IMR-90 (cell line): Measurements from ENCODE around the gene IKZF3. TPM values are rescaled to one million over a fixed set of nuclear protein-coding genes. Genes with fewer than 3 reads are reported as not detected.

Source experiments
- ATAC-seq: fragments of 200-7000 bp; cut with Tn5 transposase; 2 replicates; pipeline ENCODE4 v1.9.1; 2020; ENCODE audit warnings: low read depth, mild to moderate bottlenecking, moderate library complexity
- BruUV-seq: library from RNA; stranded (reverse); fragments of 400-500 nt; replicated peaks from 2 replicates; lab custom pipeline; 2021; lab: Mats Ljungman, UMichigan
- CTCF ChIA-PET: fragments of 300-600 bp; formaldehyde crosslinking; extraction: SDS; loops from one replicate; lab custom pipeline; 2021; ENCODE audit warnings: antibody characterized with exemption; lab: Yijun Ruan, JAX
- POLR2A ChIA-PET: fragments of 300-600 bp; sonication (Branson Sonifier 250); formaldehyde crosslinking; loops from one replicate; lab custom pipeline; 2022; ENCODE audit warnings: antibody characterized with exemption; ENCODE audit not compliant: unreplicated experiment; lab: Charles Lee
- DNase-seq: peaks from one replicate; pipeline ENCODE4 v3.0.0; 2013
- H2AFZ ChIP-seq: replicated peaks from 2 replicates; pipeline ENCODE3; 2013; ENCODE audit warnings: low read length, mild to moderate bottlenecking; ENCODE audit not compliant: poor library complexity
- H2AK5ac ChIP-seq: 2 replicates; pipeline ENCODE4 v1.6.1; 2013; ENCODE audit warnings: low read depth, low read length, inconsistent platforms
- H2AK9ac ChIP-seq: replicated peaks from 2 replicates; pipeline ENCODE3; 2013; ENCODE audit warnings: mild to moderate bottlenecking, low read depth, low read length, moderate library complexity; ENCODE audit not compliant: poor library complexity
- H2BK120ac ChIP-seq: 2 replicates; pipeline ENCODE4 v1.6.1; 2013; ENCODE audit warnings: low read depth, low read length, inconsistent platforms
- H2BK15ac ChIP-seq: 3 replicates; pipeline ENCODE4 v1.6.1; 2013; ENCODE audit warnings: low read depth, low read length, inconsistent platforms
- H2BK20ac ChIP-seq: 2 replicates; pipeline ENCODE4 v1.6.1; 2013; ENCODE audit warnings: low read depth, mild to moderate bottlenecking, inconsistent platforms, low read length, moderate library complexity
- H2BK5ac ChIP-seq: 2 replicates; pipeline ENCODE4 v1.6.1; 2013; ENCODE audit warnings: mild to moderate bottlenecking, low read depth, low read length, inconsistent platforms; ENCODE audit not compliant: poor library complexity, severe bottlenecking
- H3K14ac ChIP-seq: replicated peaks from 2 replicates; pipeline ENCODE4 v1.6.1; 2013; ENCODE audit warnings: low read depth, low read length, inconsistent platforms
- H3K18ac ChIP-seq: 2 replicates; pipeline ENCODE4 v1.6.1; 2013; ENCODE audit warnings: low read depth, low read length, control low read depth
- H3K23ac ChIP-seq: 2 replicates; pipeline ENCODE4 v1.6.1; 2013; ENCODE audit warnings: low read depth, low read length, inconsistent platforms
- H3K27ac ChIP-seq: 2 replicates; pipeline ENCODE4 v1.5.1; 2013; ENCODE audit warnings: mild to moderate bottlenecking, control low read depth, low read length; ENCODE audit not compliant: insufficient read depth
- H3K27me3 ChIP-seq: 2 replicates; pipeline ENCODE4 v1.6.1; 2013; ENCODE audit warnings: low read length; ENCODE audit not compliant: control insufficient read depth, insufficient read depth
- H3K36me3 ChIP-seq: 2 replicates; pipeline ENCODE4 v1.6.1; 2013; ENCODE audit warnings: low read length, mixed read lengths; ENCODE audit not compliant: control insufficient read depth, insufficient read depth
- H3K4ac ChIP-seq: 2 replicates; pipeline ENCODE4 v1.6.1; 2013; ENCODE audit warnings: low read depth, low read length, inconsistent platforms
- H3K4me1 ChIP-seq: 2 replicates; pipeline ENCODE4 v1.6.1; 2013; ENCODE audit warnings: low read length, mixed read lengths; ENCODE audit not compliant: control insufficient read depth, insufficient read depth
- H3K4me2 ChIP-seq: 2 replicates; pipeline ENCODE4 v1.6.1; 2013; ENCODE audit warnings: low read depth, mild to moderate bottlenecking, control low read depth, low read length, moderate library complexity
- H3K4me3 ChIP-seq: 2 replicates; pipeline ENCODE4 v1.5.1; 2013; ENCODE audit warnings: low read depth, mild to moderate bottlenecking, control low read depth, low read length, moderate library complexity; ENCODE audit not compliant: insufficient read depth
- H3K56ac ChIP-seq: 2 replicates; pipeline ENCODE4 v1.6.1; 2013; ENCODE audit warnings: low read length, inconsistent platforms; ENCODE audit not compliant: insufficient read depth; ENCODE audit errors: extremely low read depth
- H3K79me1 ChIP-seq, 2 experiments: 2 replicates each; pipeline ENCODE4 v1.6.1; 2013; ENCODE audit warnings: low read length in 2 of 2, inconsistent platforms in 1 of 2, low read depth in 1 of 2
- H3K9ac ChIP-seq: 2 replicates; pipeline ENCODE4 v1.6.1; 2013; ENCODE audit warnings: low read depth, low read length, control low read depth
- H3K9me1 ChIP-seq: 2 replicates; pipeline ENCODE4 v1.6.1; 2013; ENCODE audit warnings: low read length, inconsistent platforms; ENCODE audit not compliant: insufficient read depth
- H3K9me3 ChIP-seq: 2 replicates; pipeline ENCODE4 v1.6.1; 2013; ENCODE audit warnings: low read length; ENCODE audit not compliant: control insufficient read depth, insufficient read depth
- H4K20me1 ChIP-seq: 2 replicates; pipeline ENCODE4 v1.6.1; 2013; ENCODE audit warnings: low read length, inconsistent platforms; ENCODE audit not compliant: insufficient read depth
- H4K5ac ChIP-seq: 2 replicates; pipeline ENCODE4 v1.6.1; 2013; ENCODE audit warnings: mild to moderate bottlenecking, low read depth, low read length, control low read depth
- H4K8ac ChIP-seq, 2 experiments: 2 replicates each; pipeline ENCODE4 v1.6.1; 2013; ENCODE audit warnings: low read depth in 2 of 2, low read length in 2 of 2, control low read depth in 1 of 2, inconsistent platforms in 1 of 2
- H4K91ac ChIP-seq: 2 replicates; pipeline ENCODE4 v1.6.1; 2013; ENCODE audit warnings: low read depth, low read length, inconsistent platforms; ENCODE audit not compliant: insufficient read depth
- BHLHE40 ChIP-seq: fragments of 150-350 bp; IDR thresholded peaks from 2 replicates; pipeline ENCODE4 v1.6.1; 2016; ENCODE audit warnings: mild to moderate bottlenecking, low read depth, low read length
- CEBPB ChIP-seq: IDR thresholded peaks from 2 replicates; pipeline ENCODE4 v1.6.1; 2012; ENCODE audit warnings: low read depth, low read length, improper control_type of control experiment
- CHD1 ChIP-seq: IDR thresholded peaks from 2 replicates; pipeline ENCODE4 v1.6.1; 2012; ENCODE audit warnings: low read depth, low read length, improper control_type of control experiment
- ELK1 ChIP-seq: fragments of 150-350 bp; IDR thresholded peaks from 2 replicates; pipeline ENCODE4 v1.6.1; 2016; ENCODE audit warnings: low read depth, mild to moderate bottlenecking, low read length, moderate library complexity, borderline replicate concordance
- FOS ChIP-seq: fragments of 150-350 bp; IDR thresholded peaks from 2 replicates; pipeline ENCODE4 v1.6.1; 2016; ENCODE audit warnings: low read depth, low read length
- MAFK ChIP-seq: IDR thresholded peaks from 2 replicates; pipeline ENCODE4 v1.6.1; 2012; ENCODE audit warnings: low read depth, low read length, improper control_type of control experiment
- MAZ ChIP-seq: IDR thresholded peaks from 2 replicates; pipeline ENCODE4 v1.6.1; 2012; ENCODE audit warnings: low read depth, mild to moderate bottlenecking, low read length, improper control_type of control experiment, moderate library complexity, borderline replicate concordance
- MXI1 ChIP-seq: IDR thresholded peaks from 2 replicates; pipeline ENCODE4 v1.6.1; 2012; ENCODE audit warnings: low read depth, mild to moderate bottlenecking, low read length, moderate library complexity, borderline replicate concordance
- POLR2A ChIP-seq: IDR thresholded peaks from 2 replicates; pipeline ENCODE4 v1.6.1; 2012; ENCODE audit warnings: mild to moderate bottlenecking, low read depth, low read length
- RAD21 ChIP-seq: IDR thresholded peaks from 2 replicates; pipeline ENCODE4 v1.6.1; 2012; ENCODE audit warnings: low read length, improper control_type of control experiment
- RCOR1 ChIP-seq: IDR thresholded peaks from 2 replicates; pipeline ENCODE4 v1.6.1; 2012; ENCODE audit warnings: mild to moderate bottlenecking, low read length, improper control_type of control experiment; ENCODE audit not compliant: insufficient replicate concordance
- RFX5 ChIP-seq: IDR thresholded peaks from 2 replicates; pipeline ENCODE4 v1.8.0; 2012; ENCODE audit warnings: low read depth, mild to moderate bottlenecking, low read length, moderate library complexity
- SMC3 ChIP-seq: fragments of 150-350 bp; IDR thresholded peaks from 2 replicates; pipeline ENCODE4 v1.6.1; 2016; ENCODE audit warnings: low read depth, mild to moderate bottlenecking, antibody characterized with exemption, low read length, moderate library complexity
- USF2 ChIP-seq: fragments of 150-350 bp; IDR thresholded peaks from 2 replicates; pipeline ENCODE4 v1.6.1; 2017; ENCODE audit warnings: mild to moderate bottlenecking, antibody characterized with exemption, low read length, low read depth
- WGBS, 2 experiments: methylation state at CpG; one replicate each; pipeline versions ENCODE4 v1.1.5 to v1.1.7; 2013; ENCODE audit warnings: missing lambda C conversion rate in 2 of 2; ENCODE audit not compliant: insufficient read length in 1 of 2; ENCODE audit errors: extremely low coverage in 2 of 2; 5-methylcytosine and 5-hydroxymethylcytosine counted together
- dilution Hi-C: fragments of 300-500 bp; cut with HindIII; formaldehyde crosslinking; loops from one replicate; pipeline ENCODE4 v1.14.3; 2018; ENCODE audit warnings: low sequenced_read_pairs; ENCODE audit not compliant: unreplicated experiment
- in situ Hi-C: fragments of 300-500 bp; cut with MboI; formaldehyde crosslinking; loops from 3 replicates; pipeline ENCODE4 v1.14.3; 2019; ENCODE audit warnings: low sequenced_read_pairs, inconsistent platforms, mixed read lengths
- intact Hi-C: fragments of 100-400 bp; cut with micrococcal nuclease; formaldehyde crosslinking; loops from 2 replicates; pipeline ENCODE4 v1.10.0; 2022
- polyA plus RNA-seq, 3 experiments: library from polyadenylated mRNA; depleted of rRNA; stranded (reverse); fragments of >200 nt; gene quantifications; 2 replicates each; pipeline ENCODE4 v1.2.3, GENCODE V29; 2012; ENCODE audit warnings: low replicate concordance in 1 of 3
- total RNA-seq: library from RNA; depleted of rRNA; stranded (reverse); fragments of >200 nt; gene quantifications from 2 replicates; pipeline ENCODE4 v1.2.3, GENCODE V29; 2012
- TF ChIP-seq, protein P1 (sequence below): conservative IDR thresholded peaks from 2 replicates; pipeline ENCODE4 v1.5.1; 2012; ENCODE audit warnings: mild to moderate bottlenecking, low read depth, low read length, improper control_type of control experiment

Gene IKZF3
- total and polyA plus RNA-seq, 2 of the 4 experiments (the other 2 are of a cell fraction) = not detected

GRCh38 chr17:39715375-39716072 lies 148.6 kb downstream of the IKZF3 start:
- Histone ChIP-seq H3K4me2 (no peak overlapping the region), H2AK9ac (no peak overlapping the region), H2BK15ac (no peak overlapping the region), H3K27me3 (no peaks in the 10 kb centered on the region), H4K20me1 (no peaks in the 10 kb centered on the region), H2BK120ac (no peak overlapping the region), H2AFZ (no peak overlapping the region), H3K4ac (no peak overlapping the region), H3K27ac (no peak overlapping the region), H4K8ac (no peak overlapping the region), H3K36me3 (peaks cover 56% of the 10 kb centered on the region), H4K5ac (no peak overlapping the region), H2BK5ac (no peak overlapping the region), H3K4me1 (no peaks in the 10 kb centered on the region), H3K23ac (no peak overlapping the region), H3K79me1 (peaks cover 0 to under 1% of the 10 kb centered on the region in 2 experiments; a peak in 1 of 4 replicates), H4K91ac (no peak overlapping the region), H3K56ac (no peak overlapping the region), H3K14ac (no peak overlapping the region), H3K18ac (no peak overlapping the region), H3K9me3 (no peaks in the 10 kb centered on the region), H2AK5ac (no peak overlapping the region), H3K9ac (no peak overlapping the region), H2BK20ac (no peak overlapping the region), H3K4me3 (no peak overlapping the region), H3K9me1 (no peaks in the 10 kb centered on the region)
- ATAC-seq = no peak
- in situ Hi-C loops = no loop called here
- ChIA-PET POLR2A (no interaction called here), CTCF (no interaction called here)
- no TSS peak for BruUV-seq
- dilution Hi-C loops = no loop called here
- WGBS, 2 experiments = 96% methylated on average over 11 of the region's 18 CpGs; no CpG with 5 or more reads in 1 of the 2 experiments
- no peak for DNase-seq
- intact Hi-C loops = no loop called here
- TF ChIP-seq MAFK (no peak), USF2 (no peak), CHD1 (no peak), RCOR1 (no peak), POLR2A (no peak), RFX5 (no peak), RAD21 (no peak), BHLHE40 (no peak), ELK1 (no peak), MAZ (no peak), SMC3 (no peak), FOS (no peak), CEBPB (no peak), MXI1 (no peak)
- TF ChIP-seq, protein P1, sequence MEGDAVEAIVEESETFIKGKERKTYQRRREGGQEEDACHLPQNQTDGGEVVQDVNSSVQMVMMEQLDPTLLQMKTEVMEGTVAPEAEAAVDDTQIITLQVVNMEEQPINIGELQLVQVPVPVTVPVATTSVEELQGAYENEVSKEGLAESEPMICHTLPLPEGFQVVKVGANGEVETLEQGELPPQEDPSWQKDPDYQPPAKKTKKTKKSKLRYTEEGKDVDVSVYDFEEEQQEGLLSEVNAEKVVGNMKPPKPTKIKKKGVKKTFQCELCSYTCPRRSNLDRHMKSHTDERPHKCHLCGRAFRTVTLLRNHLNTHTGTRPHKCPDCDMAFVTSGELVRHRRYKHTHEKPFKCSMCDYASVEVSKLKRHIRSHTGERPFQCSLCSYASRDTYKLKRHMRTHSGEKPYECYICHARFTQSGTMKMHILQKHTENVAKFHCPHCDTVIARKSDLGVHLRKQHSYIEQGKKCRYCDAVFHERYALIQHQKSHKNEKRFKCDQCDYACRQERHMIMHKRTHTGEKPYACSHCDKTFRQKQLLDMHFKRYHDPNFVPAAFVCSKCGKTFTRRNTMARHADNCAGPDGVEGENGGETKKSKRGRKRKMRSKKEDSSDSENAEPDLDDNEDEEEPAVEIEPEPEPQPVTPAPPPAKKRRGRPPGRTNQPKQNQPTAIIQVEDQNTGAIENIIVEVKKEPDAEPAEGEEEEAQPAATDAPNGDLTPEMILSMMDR = no peak
